Neutrophil (primary cell): Measurements from ENCODE around the gene ATP5F1C.

ENCODE experiments used
- H3K27ac ChIP-seq: fragments of 200-600 bp; sonication (generic); 2 replicates; pipeline ENCODE4 v1.5.1; 2016; ENCODE audit warnings: mild to moderate bottlenecking, moderate library complexity
- H3K27me3 ChIP-seq: fragments of 200-600 bp; sonication (generic); 2 replicates; pipeline ENCODE4 v1.6.0; 2016; ENCODE audit warnings: mild to moderate bottlenecking
- H3K36me3 ChIP-seq: fragments of 200-600 bp; sonication (generic); 2 replicates; pipeline ENCODE4 v1.5.1; 2017
- H3K4me1 ChIP-seq, 2 experiments: fragments of 200-600 bp in 1 of 2; sonication (generic) in 1 of 2; 1 replicate in 1 of 2; 2 replicates in 1 of 2; pipeline versions ENCODE4 v1.5.1 to v1.6.1; 2013 to 2016; ENCODE audit warnings: low read depth in 1 of 2, low read length in 1 of 2, mild to moderate bottlenecking in 1 of 2, moderate library complexity in 1 of 2; ENCODE audit not compliant: control insufficient read depth in 1 of 2, insufficient read depth in 1 of 2
- H3K4me3 ChIP-seq, 2 experiments: fragments of 200-600 bp in 1 of 2; sonication (generic) in 1 of 2; 1 replicate in 1 of 2; 2 replicates in 1 of 2; pipeline ENCODE4 v1.5.1; 2013 to 2016; ENCODE audit warnings: low read depth in 1 of 2, low read length in 1 of 2, mild to moderate bottlenecking in 1 of 2, moderate library complexity in 1 of 2
- H3K9me3 ChIP-seq: fragments of 200-600 bp; sonication (generic); 2 replicates; pipeline ENCODE4 v1.5.1; 2016
- TF ChIP-seq, protein P1 (sequence below): fragments of 200-600 bp; sonication (generic); IDR thresholded peaks from 2 replicates; pipeline ENCODE4 v1.5.1; 2016; ENCODE audit warnings: antibody characterized with exemption

ATP5F1C gene

DNA sequence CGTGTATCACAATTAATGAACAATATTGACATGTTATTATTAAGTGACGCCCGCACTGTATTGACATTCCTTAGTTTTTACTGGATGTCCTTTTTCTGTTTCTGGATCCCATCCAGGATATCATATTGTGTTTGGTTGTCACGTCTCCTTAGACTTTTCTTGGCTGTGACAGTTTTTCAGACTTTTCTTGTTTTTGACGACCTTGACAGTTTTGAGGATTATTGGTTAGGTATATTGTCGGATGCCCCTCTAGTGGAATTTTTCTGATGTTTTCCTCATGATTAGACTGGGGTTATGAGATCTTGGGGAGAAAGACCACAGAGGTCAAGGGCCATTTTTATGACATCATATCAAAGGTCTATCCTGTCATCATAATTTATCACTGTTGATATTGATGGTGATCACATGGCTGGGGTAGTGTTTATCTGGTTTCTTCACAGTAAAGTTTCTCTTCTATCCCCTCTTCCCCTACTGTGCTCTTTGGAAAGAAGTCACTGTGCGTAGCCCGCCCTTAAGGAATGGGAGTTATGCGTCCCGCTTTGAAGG is 41.4 kb downstream of the ATP5F1C start:
- Histone ChIP-seq H3K36me3 (peaks cover 36% of the 10 kb centered on the region), H3K4me3 (no peak overlapping the region), H3K4me1 (no peaks in the 10 kb centered on the region), H3K27me3 (no peaks in the 10 kb centered on the region), H3K9me3 (no peaks in the 10 kb centered on the region), H3K27ac (no peak overlapping the region)
- TF ChIP-seq, protein P1, sequence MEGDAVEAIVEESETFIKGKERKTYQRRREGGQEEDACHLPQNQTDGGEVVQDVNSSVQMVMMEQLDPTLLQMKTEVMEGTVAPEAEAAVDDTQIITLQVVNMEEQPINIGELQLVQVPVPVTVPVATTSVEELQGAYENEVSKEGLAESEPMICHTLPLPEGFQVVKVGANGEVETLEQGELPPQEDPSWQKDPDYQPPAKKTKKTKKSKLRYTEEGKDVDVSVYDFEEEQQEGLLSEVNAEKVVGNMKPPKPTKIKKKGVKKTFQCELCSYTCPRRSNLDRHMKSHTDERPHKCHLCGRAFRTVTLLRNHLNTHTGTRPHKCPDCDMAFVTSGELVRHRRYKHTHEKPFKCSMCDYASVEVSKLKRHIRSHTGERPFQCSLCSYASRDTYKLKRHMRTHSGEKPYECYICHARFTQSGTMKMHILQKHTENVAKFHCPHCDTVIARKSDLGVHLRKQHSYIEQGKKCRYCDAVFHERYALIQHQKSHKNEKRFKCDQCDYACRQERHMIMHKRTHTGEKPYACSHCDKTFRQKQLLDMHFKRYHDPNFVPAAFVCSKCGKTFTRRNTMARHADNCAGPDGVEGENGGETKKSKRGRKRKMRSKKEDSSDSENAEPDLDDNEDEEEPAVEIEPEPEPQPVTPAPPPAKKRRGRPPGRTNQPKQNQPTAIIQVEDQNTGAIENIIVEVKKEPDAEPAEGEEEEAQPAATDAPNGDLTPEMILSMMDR: no peak

DNA sequence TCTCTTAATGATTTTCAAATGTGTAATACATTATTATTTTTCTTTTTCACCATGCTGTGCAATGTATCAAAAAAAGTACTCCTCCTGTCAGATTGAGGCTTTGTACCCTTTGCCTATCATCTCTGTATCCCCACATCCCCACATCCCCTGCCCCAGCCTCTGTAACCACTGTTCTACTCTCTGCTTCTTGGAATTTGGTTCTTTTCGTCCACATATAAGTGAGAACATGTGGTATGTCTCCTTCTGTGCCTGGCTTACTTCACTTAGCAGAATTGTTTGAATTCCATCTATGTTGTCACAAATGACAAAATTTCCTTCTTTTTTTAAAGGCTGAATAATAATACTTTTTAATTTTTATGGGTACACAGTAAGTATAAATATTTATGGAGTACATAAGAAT is 44.1 kb downstream of the ATP5F1C start:
- Histone ChIP-seq H3K27me3 (no peaks in the 10 kb centered on the region), H3K9me3 (no peaks in the 10 kb centered on the region), H3K36me3 (peaks cover 9% of the 10 kb centered on the region), H3K4me1 (no peaks in the 10 kb centered on the region), H3K27ac (no peak overlapping the region), H3K4me3 (no peak overlapping the region)
- TF ChIP-seq, protein P1: no peak

DNA sequence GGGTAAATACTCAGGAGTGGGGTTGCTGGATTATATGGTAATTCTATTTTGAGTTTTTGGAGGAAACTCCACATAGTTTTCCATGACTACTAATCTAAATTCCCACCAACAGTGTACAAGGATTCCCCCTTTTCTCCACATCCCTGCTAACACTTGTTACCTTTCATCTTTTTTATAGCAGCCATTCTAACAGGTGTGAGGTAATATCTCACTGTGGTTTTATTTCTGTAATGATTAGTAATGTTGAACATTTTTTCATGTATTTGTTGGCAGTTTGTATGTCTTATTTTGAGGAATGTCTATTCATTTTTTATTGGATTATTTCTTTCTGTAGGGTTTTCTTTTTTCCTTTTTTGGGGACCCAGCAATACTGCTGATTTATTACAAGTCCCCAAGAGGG is 45.2 kb downstream of the ATP5F1C start:
- TF ChIP-seq, protein P1: no peak
- H3K4me3 ChIP-seq: no peak overlapping the region
- H3K4me1 ChIP-seq: no peaks in the 10 kb centered on the region
- no peak overlapping the region for H3K27ac ChIP-seq
- no peaks in the 10 kb centered on the region for H3K27me3 ChIP-seq
- H3K9me3 ChIP-seq: no peaks in the 10 kb centered on the region
- H3K36me3 ChIP-seq: peaks cover 4% of the 10 kb centered on the region

DNA sequence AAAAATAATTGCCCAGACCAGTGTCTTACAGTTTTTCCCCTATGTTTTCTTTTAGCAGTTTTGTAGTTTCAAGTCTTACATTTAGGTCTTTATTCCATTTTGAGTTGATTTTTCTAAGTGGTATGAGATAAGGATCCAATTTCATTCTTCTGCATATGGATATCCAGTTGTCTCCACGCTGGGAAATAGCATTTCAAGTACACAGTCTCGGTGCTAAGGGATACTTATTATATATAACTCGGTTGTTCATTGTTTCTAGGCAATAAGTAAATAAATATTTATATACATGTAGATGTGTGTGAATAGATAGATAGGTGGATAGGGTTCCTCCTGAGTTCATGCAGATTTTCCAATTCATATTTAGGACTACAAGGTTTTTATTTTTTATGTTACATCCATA is 46.3 kb downstream of the ATP5F1C start:
- Histone ChIP-seq H3K36me3 (no peaks in the 10 kb centered on the region), H3K4me1 (no peaks in the 10 kb centered on the region), H3K27me3 (no peaks in the 10 kb centered on the region), H3K27ac (no peak overlapping the region), H3K9me3 (no peaks in the 10 kb centered on the region), H3K4me3 (no peak overlapping the region)
- TF ChIP-seq, protein P1: no peak

DNA sequence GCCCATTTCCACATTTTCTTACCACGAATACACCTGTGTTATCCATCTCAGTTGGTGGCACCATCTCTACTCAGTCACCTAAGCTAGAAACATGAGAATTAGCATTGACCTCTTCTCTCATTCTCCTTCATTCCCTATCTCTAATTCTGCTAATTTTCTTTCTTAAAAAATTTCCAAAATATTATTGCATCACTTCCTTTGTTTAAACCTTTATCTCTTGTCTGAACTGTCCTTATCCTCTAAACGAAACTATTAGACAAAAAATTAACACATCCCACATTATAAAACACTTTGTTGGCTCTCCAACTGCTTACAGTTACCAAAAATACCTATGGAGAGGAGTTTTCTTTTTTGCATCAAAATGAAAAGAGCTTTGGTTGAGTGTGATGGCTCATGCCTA is 48.6 kb downstream of the ATP5F1C start:
- Histone ChIP-seq H3K27me3 (no peaks in the 10 kb centered on the region), H3K4me1 (no peaks in the 10 kb centered on the region), H3K4me3 (no peak overlapping the region), H3K9me3 (no peaks in the 10 kb centered on the region), H3K27ac (no peak overlapping the region), H3K36me3 (peaks cover 3% of the 10 kb centered on the region)
- TF ChIP-seq, protein P1: no peak

DNA sequence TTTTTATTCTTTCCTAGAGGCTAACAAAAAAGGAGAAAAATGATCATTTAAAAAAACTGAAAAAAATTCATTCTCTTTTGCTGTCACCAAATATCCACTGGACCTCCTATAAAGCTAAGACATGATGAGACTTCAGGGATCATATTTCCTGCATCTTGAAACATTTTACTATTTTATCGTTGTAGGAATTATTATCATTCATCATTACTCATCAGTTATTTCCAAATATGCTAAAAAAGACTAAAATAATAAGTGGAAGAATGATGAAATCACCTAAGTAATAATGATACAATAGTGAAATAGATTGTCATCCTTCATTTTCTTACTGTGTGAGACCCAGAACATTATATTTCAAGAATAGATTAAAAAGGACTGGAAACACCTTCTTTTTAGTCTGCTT is 58.6 kb downstream of the ATP5F1C start:
- TF ChIP-seq, protein P1: no peak
- Histone ChIP-seq H3K4me1 (no peaks in the 10 kb centered on the region), H3K27me3 (no peaks in the 10 kb centered on the region), H3K36me3 (no peaks in the 10 kb centered on the region), H3K27ac (no peak overlapping the region), H3K4me3 (no peak overlapping the region), H3K9me3 (no peaks in the 10 kb centered on the region)
